ENCODE results near the gene ICAM4. TPM values are rescaled to one million over a fixed set of nuclear protein-coding genes. Genes with fewer than 3 reads are reported as not detected.

Gene ICAM4
- total and polyA plus RNA-seq, 2 donors (not counting 3 experiments of a cell fraction or from before 2014, with no cell fraction given) = 0.44 to 0.49 TPM

DNA sequence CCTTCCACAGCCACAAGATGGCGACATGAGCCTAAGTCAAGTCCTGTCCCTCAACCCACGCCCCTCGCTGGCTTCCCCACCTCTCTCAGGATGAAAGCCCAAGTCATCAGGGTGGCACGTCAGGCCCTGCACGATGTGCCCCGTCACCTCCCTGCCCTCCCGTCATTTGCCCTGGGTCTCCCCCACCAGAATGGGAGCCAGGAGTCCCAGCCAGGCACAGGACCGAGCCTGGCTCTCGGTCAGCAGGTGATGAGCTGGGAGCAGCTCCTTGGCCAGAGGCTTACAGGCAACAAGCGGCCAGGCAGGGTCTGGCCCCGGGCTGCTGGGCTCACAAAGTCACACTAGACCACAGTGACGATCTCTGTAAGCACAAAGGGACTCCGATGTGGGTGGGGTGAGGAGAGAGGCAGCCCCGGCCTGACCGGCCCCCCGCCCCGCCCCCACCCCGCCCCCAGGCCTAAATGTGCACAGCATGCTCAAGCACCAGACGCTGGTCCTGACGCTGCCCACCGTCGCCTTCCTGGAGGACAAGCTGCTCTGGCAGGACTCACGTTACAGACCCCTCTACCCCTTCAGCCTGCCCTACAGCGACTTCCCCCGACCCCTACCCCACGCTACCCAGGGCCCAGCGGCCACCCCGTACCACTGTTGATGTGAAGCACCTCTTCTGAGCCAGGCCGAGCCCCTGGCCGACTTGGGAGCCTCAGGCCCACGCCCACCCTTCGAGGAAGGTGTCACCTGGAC, 27.4 kb upstream of the ICAM4 start:
- H3K4me3 ChIP-seq (replicated peaks in 1 of 3; ENCODE audit: insufficient read depth in 1 of 3, low read depth in 1 of 3, low read length in 3 of 3) = no peak overlapping the region
- H3K27ac ChIP-seq (ENCODE audit: insufficient read depth, low read depth, low read length) = no peak overlapping the region
- no peaks in the 10 kb centered on the region for H4K20me1 ChIP-seq (replicated peaks; ENCODE audit: control insufficient read depth, extremely low read depth, insufficient read depth, low read length)
- FAIRE-seq (peak; percentile 80), DNase-seq (ENCODE audit: low read depth, low spot score) (peak; percentile 79)
- H3K4me1 ChIP-seq (ENCODE audit: control insufficient read depth, extremely low read depth, insufficient read depth, low read length) = no peaks in the 10 kb centered on the region
- no peak overlapping the region for H3K4me2 ChIP-seq (ENCODE audit: insufficient read depth, low read length)
- POLR2A ChIA-PET = interaction anchor here (0.6 to 2.0 kb wide), 4 partner anchors 126 to 142 kb away, joined by 3 to 13 read pairs (median 6); no protein-coding TSS in a partner anchor
- CTCF ChIA-PET = interaction anchor here (0.6 to 10.0 kb wide), 53 partner anchors 9 to 339 kb away, joined by 3 to 606 read pairs (median 5); partner anchors contain the start of genes CDC37, COL5A3, FDX2 and ICAM1
- intact Hi-C loops (cut with micrococcal nuclease) = loop anchor here (1.0 kb wide), 2 partner anchors 9 to 130 kb away; no protein-coding TSS in a partner anchor
- no peaks in the 10 kb centered on the region for H3K9me1 ChIP-seq (replicated peaks; ENCODE audit: control insufficient read depth, extremely low read depth, insufficient read depth, low read length)
- no peak overlapping the region for H3K9ac ChIP-seq (replicated peaks; ENCODE audit: extremely low read depth, insufficient read depth, low read length)
- H2AFZ ChIP-seq (ENCODE audit: low read depth, low read length) = no peak overlapping the region
- no peaks in the 10 kb centered on the region for H3K9me3 ChIP-seq (replicated peaks; ENCODE audit: control insufficient read depth, insufficient read depth, low read length)
- no peak for TF ChIP-seq FOS (IDR thresholded peaks at IDR 0.05; ENCODE audit: borderline replicate concordance, insufficient read depth, low read length)
- TF ChIP-seq, protein P1, sequence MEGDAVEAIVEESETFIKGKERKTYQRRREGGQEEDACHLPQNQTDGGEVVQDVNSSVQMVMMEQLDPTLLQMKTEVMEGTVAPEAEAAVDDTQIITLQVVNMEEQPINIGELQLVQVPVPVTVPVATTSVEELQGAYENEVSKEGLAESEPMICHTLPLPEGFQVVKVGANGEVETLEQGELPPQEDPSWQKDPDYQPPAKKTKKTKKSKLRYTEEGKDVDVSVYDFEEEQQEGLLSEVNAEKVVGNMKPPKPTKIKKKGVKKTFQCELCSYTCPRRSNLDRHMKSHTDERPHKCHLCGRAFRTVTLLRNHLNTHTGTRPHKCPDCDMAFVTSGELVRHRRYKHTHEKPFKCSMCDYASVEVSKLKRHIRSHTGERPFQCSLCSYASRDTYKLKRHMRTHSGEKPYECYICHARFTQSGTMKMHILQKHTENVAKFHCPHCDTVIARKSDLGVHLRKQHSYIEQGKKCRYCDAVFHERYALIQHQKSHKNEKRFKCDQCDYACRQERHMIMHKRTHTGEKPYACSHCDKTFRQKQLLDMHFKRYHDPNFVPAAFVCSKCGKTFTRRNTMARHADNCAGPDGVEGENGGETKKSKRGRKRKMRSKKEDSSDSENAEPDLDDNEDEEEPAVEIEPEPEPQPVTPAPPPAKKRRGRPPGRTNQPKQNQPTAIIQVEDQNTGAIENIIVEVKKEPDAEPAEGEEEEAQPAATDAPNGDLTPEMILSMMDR (IDR thresholded peaks at IDR 0.05; ENCODE audit: extremely low read depth in 1 of 2, insufficient read depth in 1 of 2, low read depth in 1 of 2, low read length in 2 of 2) = peak; percentile 63 to 80
- BruUV-seq (replicated peaks) = no TSS peak
- peaks cover 6 to 18% of the 10 kb centered on the region in 2 experiments for H3K36me3 ChIP-seq (ENCODE audit: control insufficient read depth in 2 of 2, extremely low read depth in 1 of 2, insufficient read depth in 2 of 2, low read length in 2 of 2)
- H3K79me2 ChIP-seq (ENCODE audit: control insufficient read depth, insufficient read depth, low read length) = peaks cover under 1% of the 10 kb centered on the region
- no peaks in the 10 kb centered on the region for H3K27me3 ChIP-seq (ENCODE audit: control insufficient read depth in 2 of 2, insufficient read depth in 2 of 2, low read length in 2 of 2)
- dilution Hi-C loops (cut with MboI; ENCODE audit: extremely low pct_ligation_motif_present, low sequenced_read_pairs) = no loop called here

DNA sequence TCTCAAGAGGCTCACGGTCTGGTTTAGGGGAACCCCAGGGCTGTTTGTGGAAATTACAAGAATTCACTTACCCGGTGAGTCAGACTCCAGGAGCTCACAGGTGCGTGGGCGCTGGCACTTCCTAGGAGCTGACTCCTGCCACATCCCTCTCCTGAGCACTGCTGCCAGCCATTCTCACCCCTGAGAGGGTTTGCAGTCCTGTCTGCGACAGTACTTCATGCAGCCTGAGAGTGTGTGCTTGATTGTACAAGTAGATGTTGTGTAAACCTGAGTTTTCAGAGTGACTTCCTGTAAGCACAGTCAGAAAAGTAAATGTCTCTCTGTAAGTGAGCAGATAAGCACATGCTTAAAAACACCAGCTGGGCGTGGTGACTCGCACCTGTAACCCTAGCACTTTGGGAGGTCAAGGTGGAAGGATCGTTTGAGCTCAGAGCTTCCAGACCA, 26.6 kb upstream of the ICAM4 start:
- no peak overlapping the region for H3K9ac ChIP-seq (replicated peaks; ENCODE audit: extremely low read depth, insufficient read depth, low read length)
- ChIA-PET CTCF (interaction anchor here (0.7 to 10.0 kb wide), 12 partner anchors 9 to 329 kb away, joined by 3 to 606 read pairs (median 12); partner anchors contain the start of genes CDC37, ICAM1, RAVER1 and TYK2), POLR2A (interaction anchor here (2.0 kb wide), 1 partner anchor 129 kb away, joined by 13 read pairs; no protein-coding TSS in a partner anchor)
- peaks cover 3 to 15% of the 10 kb centered on the region in 2 experiments for H3K36me3 ChIP-seq (ENCODE audit: control insufficient read depth in 2 of 2, extremely low read depth in 1 of 2, insufficient read depth in 2 of 2, low read length in 2 of 2)
- no peak overlapping the region for H3K4me2 ChIP-seq (ENCODE audit: insufficient read depth, low read length)
- dilution Hi-C loops (cut with MboI; ENCODE audit: extremely low pct_ligation_motif_present, low sequenced_read_pairs) (no loop called here), intact Hi-C loops (cut with micrococcal nuclease) (no loop called here)
- no peaks in the 10 kb centered on the region for H3K4me1 ChIP-seq (ENCODE audit: control insufficient read depth, extremely low read depth, insufficient read depth, low read length)
- DNase-seq (ENCODE audit: low read depth, low spot score) (no peak), FAIRE-seq (no peak)
- BruUV-seq (replicated peaks) = no TSS peak
- no peaks in the 10 kb centered on the region for H3K27me3 ChIP-seq (ENCODE audit: control insufficient read depth in 2 of 2, insufficient read depth in 2 of 2, low read length in 2 of 2)
- no peaks in the 10 kb centered on the region for H3K79me2 ChIP-seq (ENCODE audit: control insufficient read depth, insufficient read depth, low read length)
- H4K20me1 ChIP-seq (replicated peaks; ENCODE audit: control insufficient read depth, extremely low read depth, insufficient read depth, low read length) = no peaks in the 10 kb centered on the region
- no peaks in the 10 kb centered on the region for H3K9me3 ChIP-seq (replicated peaks; ENCODE audit: control insufficient read depth, insufficient read depth, low read length)
- H3K27ac ChIP-seq (ENCODE audit: insufficient read depth, low read depth, low read length) = no peak overlapping the region
- no peak overlapping the region for H3K4me3 ChIP-seq (replicated peaks in 1 of 3; ENCODE audit: insufficient read depth in 1 of 3, low read depth in 1 of 3, low read length in 3 of 3)
- TF ChIP-seq JUN (IDR thresholded peaks at IDR 0.05; ENCODE audit: borderline replicate concordance, insufficient read depth, insufficient read length, low read depth) (no peak), GATA2 (IDR thresholded peaks at IDR 0.05; ENCODE audit: insufficient read depth, insufficient read length, low read depth, low read length) (no peak), POLR2AphosphoS5 (IDR thresholded peaks at IDR 0.05; ENCODE audit: insufficient read depth, low read depth, low read length) (no peak), MYC (IDR thresholded peaks at IDR 0.05; ENCODE audit: low read depth, low read length) (no peak)
- no peak overlapping the region for H2AFZ ChIP-seq (ENCODE audit: low read depth, low read length)
- no peaks in the 10 kb centered on the region for H3K9me1 ChIP-seq (replicated peaks; ENCODE audit: control insufficient read depth, extremely low read depth, insufficient read depth, low read length)
